HepG2 (cell line): ENCODE results near the gene CDK14. TPM values are rescaled to one million over a fixed set of nuclear protein-coding genes. Genes with fewer than 3 reads are reported as not detected.

Source experiments
- ATAC-seq: fragments of 200-7000 bp; cut with Tn5 transposase; 3 replicates; pipeline ENCODE4 v1.9.1; 2020; ENCODE audit warnings: mild to moderate bottlenecking, moderate library complexity
- BruUV-seq: library from RNA; stranded (reverse); fragments of 400-500 nt; replicated peaks from 2 replicates; lab custom pipeline; 2021; lab: Mats Ljungman, UMichigan
- CTCF ChIA-PET: fragments of 300-600 bp; formaldehyde crosslinking; extraction: SDS; loops from one replicate; lab custom pipeline; 2021; ENCODE audit warnings: low total read pairs, inconsistent platforms, low intra/inter-chr PET ratio; lab: Yijun Ruan, JAX
- POLR2A ChIA-PET: fragments of 350-600 bp; sonication (Branson Sonifier 250); formaldehyde crosslinking; loops from one replicate; lab custom pipeline; 2020; ENCODE audit warnings: antibody characterized with exemption, inconsistent platforms; lab: Yijun Ruan, JAX
- DNase-seq: peaks from one replicate; pipeline ENCODE4 v3.0.0-alpha.2; 2015; ENCODE audit warnings: low spot score
- FAIRE-seq: peaks from 3 replicates; lab custom pipeline; 2011; peaks lifted over from hg19 to GRCh38; lab: Jason Lieb, UNC
- H2AFZ ChIP-seq: one replicate; pipeline ENCODE4 v1.6.1; 2011; ENCODE audit warnings: low read length, inconsistent platforms
- H3K27ac ChIP-seq: fragments of 300-600 bp; 3 replicates; pipeline ENCODE4 v1.8.0; 2011; ENCODE audit warnings: mixed run types, mild to moderate bottlenecking, mixed read lengths, low read length, inconsistent platforms; ENCODE audit not compliant: insufficient read depth; ENCODE audit errors: extremely low read length
- H3K27me3 ChIP-seq, 2 experiments: fragments of 200-600 bp in 1 of 2; 2 replicates in 1 of 2; 3 replicates in 1 of 2; pipeline versions ENCODE4 v1.6.0 to v1.8.0; 2011; ENCODE audit warnings: low read length in 2 of 2, mild to moderate bottlenecking in 2 of 2, moderate library complexity in 2 of 2, inconsistent platforms in 1 of 2; ENCODE audit not compliant: insufficient read depth in 2 of 2, control insufficient read depth in 1 of 2
- H3K36me3 ChIP-seq, 2 experiments: fragments of 200-600 bp in 1 of 2; replicated peaks in 1 of 2; 2 replicates in 1 of 2; 3 replicates in 1 of 2; pipeline versions ENCODE4 v1.5.1 to v1.8.0; 2011; ENCODE audit warnings: low read length in 2 of 2, inconsistent platforms in 1 of 2; ENCODE audit not compliant: insufficient read depth in 2 of 2, control insufficient read depth in 1 of 2
- H3K4me1 ChIP-seq: 2 replicates; pipeline ENCODE4 v1.5.1; 2012; ENCODE audit warnings: low read length, inconsistent platforms; ENCODE audit not compliant: insufficient read depth
- H3K4me2 ChIP-seq: 2 replicates; pipeline ENCODE4 v1.6.0; 2011; ENCODE audit warnings: low read depth, low read length, inconsistent platforms
- H3K4me3 ChIP-seq, 3 experiments: fragments of 200-600 bp in 1 of 3; sonication (generic), shearing (Covaris generic) in 1 of 3; replicated peaks in 1 of 3; 2 replicates each; pipeline ENCODE4 v1.5.1; 2011 to 2016; ENCODE audit warnings: low read length in 3 of 3, inconsistent platforms in 2 of 3, low read depth in 2 of 3, mild to moderate bottlenecking in 2 of 3, control low read depth in 1 of 3, mixed read lengths in 1 of 3; ENCODE audit not compliant: insufficient read depth in 1 of 3
- H3K79me2 ChIP-seq: one replicate; pipeline ENCODE4 v1.6.1; 2011; ENCODE audit warnings: low read length, inconsistent platforms; ENCODE audit not compliant: insufficient read depth
- H3K9ac ChIP-seq: 2 replicates; pipeline ENCODE4 v1.6.0; 2011; ENCODE audit warnings: mild to moderate bottlenecking, low read depth, low read length, inconsistent platforms; ENCODE audit not compliant: insufficient read depth
- H3K9me3 ChIP-seq: 2 replicates; pipeline ENCODE4 v1.5.1; 2012; ENCODE audit warnings: mild to moderate bottlenecking, low read length
- H4K20me1 ChIP-seq: 2 replicates; pipeline ENCODE4 v1.6.0; 2011; ENCODE audit warnings: inconsistent platforms, mild to moderate bottlenecking, low read length, moderate library complexity; ENCODE audit not compliant: insufficient read depth
- AGO2 ChIP-seq: fragments of 200-400 bp; formaldehyde crosslinking; optimal IDR thresholded peaks from 2 replicates; pipeline ENCODE3; 2017; ENCODE audit warnings: mild to moderate bottlenecking, low read depth, low read length, moderate library complexity
- CEBPB ChIP-seq: IDR thresholded peaks from 2 replicates; pipeline ENCODE4 v1.6.1; 2011; ENCODE audit warnings: low read depth, low read length, improper control_type of control experiment, borderline replicate concordance
- HOXA3 ChIP-seq: sonication (generic); formaldehyde crosslinking; IDR thresholded peaks from 2 replicates; pipeline ENCODE4 v1.5.0; 2020; ENCODE audit warnings: missing genetic modification reagents
- PREB ChIP-seq: sonication (generic); formaldehyde crosslinking; IDR thresholded peaks from 2 replicates; pipeline ENCODE4 v1.4.0; 2020; ENCODE audit warnings: missing genetic modification reagents
- TCF12 ChIP-seq, 2 experiments: fragments of 450-650 bp in 1 of 2; sonication (generic) in 1 of 2; formaldehyde crosslinking in 1 of 2; IDR thresholded peaks; 2 replicates each; pipeline versions ENCODE4 v1.6.1 to v1.8.0; 2017 to 2022; ENCODE audit warnings: antibody characterized with exemption in 1 of 2, mild to moderate bottlenecking in 1 of 2, missing genetic modification reagents in 1 of 2, moderate library complexity in 1 of 2
- ZBTB2 ChIP-seq: sonication (generic); formaldehyde crosslinking; IDR thresholded peaks from 2 replicates; pipeline ENCODE4 v1.8.0; 2022; ENCODE audit warnings: low read depth, missing genetic modification reagents
- ZNF552 ChIP-seq: sonication (generic); formaldehyde crosslinking; IDR thresholded peaks from 2 replicates; pipeline ENCODE4 v1.9.0; 2022; ENCODE audit warnings: missing genetic modification reagents, mild to moderate bottlenecking, borderline replicate concordance
- WGBS: methylation state at CpG from one replicate; pipeline ENCODE4 v1.1.6; 2017; ENCODE audit warnings: low lambda C conversion rate; 5-methylcytosine and 5-hydroxymethylcytosine counted together
- in situ Hi-C: cut with HindIII; loops from 2 replicates; pipeline ENCODE4 v1.10.0; 2017; ENCODE audit warnings: low pct_unique_long_range_greater_than_20kb; ENCODE audit not compliant: extremely low pct_ligation_motif_present
- intact Hi-C: fragments of 100-400 bp; cut with micrococcal nuclease; formaldehyde crosslinking; loops from one replicate; pipeline ENCODE4 v1.10.0; 2022; ENCODE audit not compliant: unreplicated experiment
- polyA plus RNA-seq, 8 experiments: library from polyadenylated mRNA; depleted of rRNA in 3 of 8; stranded (reverse) in 7 of 8; unstranded in 1 of 8; fragments of >200 nt; fragmentation: Illumina TruSeq in 4 of 8; extraction: Trizol in 4 of 8; gene quantifications; 2 replicates each; pipeline versions ENCODE4 v1.2.1 to v1.2.3, GENCODE V29; 2011 to 2016; ENCODE audit warnings: low read depth in 4 of 8, missing spikeins in 1 of 8, mixed read lengths in 1 of 8; ENCODE audit not compliant: insufficient read depth in 1 of 8
- total RNA-seq, 5 experiments: library from RNA; depleted of rRNA; stranded (reverse); fragments of >200 nt; fragmentation: Illumina TruSeq; extraction: Trizol; gene quantifications; 2 replicates each; pipeline ENCODE4 v1.2.3, GENCODE V29; 2016; ENCODE audit warnings: low read depth in 1 of 5

CDK14 gene
- total and polyA plus RNA-seq, 2 of the 13 experiments (the other 11 are each of a cell fraction or from before 2014, with no cell fraction given) = 0.26 to 0.71 TPM

- no peak overlapping the region for H3K4me2 ChIP-seq
- DNase-seq = no peak
- H3K27me3 ChIP-seq = no peaks in the 10 kb centered on the region
- no peaks in the 10 kb centered on the region for H4K20me1 ChIP-seq
- H3K79me2 ChIP-seq = no peaks in the 10 kb centered on the region
- no peak overlapping the region for H3K27ac ChIP-seq
- FAIRE-seq = no peak
- 3% methylated on average over 4 of the region's 4 CpGs for WGBS
- intact Hi-C loops (no loop called here), in situ Hi-C loops (no loop called here)
- H3K4me1 ChIP-seq = no peaks in the 10 kb centered on the region
- CTCF ChIA-PET = no interaction called here
- H2AFZ ChIP-seq = no peak overlapping the region
- ATAC-seq = no peak
- no TSS peak for BruUV-seq
- H3K36me3 ChIP-seq = no peaks in the 10 kb centered on the region
- no peak overlapping the region for H3K4me3 ChIP-seq
- POLR2A ChIA-PET = no interaction called here
- H3K9ac ChIP-seq = no peak overlapping the region
- TF ChIP-seq ZBTB2 (CRISPR knock-in tag) (no peak), PREB (CRISPR knock-in tag) (no peak)
- H3K9me3 ChIP-seq = no peaks in the 10 kb centered on the region
These were observed 442.9 kb downstream of the CDK14 start for GRCh38 chr7:91039033-91039432.

- in situ Hi-C loops = no loop called here
- Histone ChIP-seq H4K20me1 (no peaks in the 10 kb centered on the region), H3K4me1 (no peaks in the 10 kb centered on the region), H3K79me2 (no peaks in the 10 kb centered on the region), H3K27me3 (no peaks in the 10 kb centered on the region), H3K4me3 (no peak overlapping the region), H3K9ac (no peak overlapping the region), H3K36me3 (no peaks in the 10 kb centered on the region), H3K27ac (no peak overlapping the region), H3K4me2 (no peak overlapping the region), H3K9me3 (no peaks in the 10 kb centered on the region), H2AFZ (no peak overlapping the region)
- DNase-seq (no peak), FAIRE-seq (no peak), ATAC-seq (no peak)
- intact Hi-C loops = no loop called here
- CTCF ChIA-PET = no interaction called here
- TF ChIP-seq AGO2 = no peak
- no peak for TF ChIP-seq ZNF552 (CRISPR knock-in tag)
- no peak for TF ChIP-seq TCF12 (IDR thresholded peaks at IDR 0.05)
- no peak for TF ChIP-seq TCF12 (CRISPR knock-in tag; IDR thresholded peaks at IDR 0.05)
- no peak for TF ChIP-seq HOXA3
- TF ChIP-seq CEBPB = no peak
- POLR2A ChIA-PET = no interaction called here
- no TSS peak for BruUV-seq
- WGBS = 0% methylated on average over 2 of the region's 2 CpGs
These were observed 445.0 kb downstream of the CDK14 start for GRCh38 chr7:91041141-91041540.
